CMK (cell line): ENCODE results near the gene CTSA.
A peak's percentile ranks its signal among the peaks of the same experiment; 100 is the strongest.

Experiments
- DNase-seq: peaks from one replicate; pipeline ENCODE4 v3.0.0-alpha.2; 2010; ENCODE audit warnings: low read depth

The CTSA gene

DNA sequence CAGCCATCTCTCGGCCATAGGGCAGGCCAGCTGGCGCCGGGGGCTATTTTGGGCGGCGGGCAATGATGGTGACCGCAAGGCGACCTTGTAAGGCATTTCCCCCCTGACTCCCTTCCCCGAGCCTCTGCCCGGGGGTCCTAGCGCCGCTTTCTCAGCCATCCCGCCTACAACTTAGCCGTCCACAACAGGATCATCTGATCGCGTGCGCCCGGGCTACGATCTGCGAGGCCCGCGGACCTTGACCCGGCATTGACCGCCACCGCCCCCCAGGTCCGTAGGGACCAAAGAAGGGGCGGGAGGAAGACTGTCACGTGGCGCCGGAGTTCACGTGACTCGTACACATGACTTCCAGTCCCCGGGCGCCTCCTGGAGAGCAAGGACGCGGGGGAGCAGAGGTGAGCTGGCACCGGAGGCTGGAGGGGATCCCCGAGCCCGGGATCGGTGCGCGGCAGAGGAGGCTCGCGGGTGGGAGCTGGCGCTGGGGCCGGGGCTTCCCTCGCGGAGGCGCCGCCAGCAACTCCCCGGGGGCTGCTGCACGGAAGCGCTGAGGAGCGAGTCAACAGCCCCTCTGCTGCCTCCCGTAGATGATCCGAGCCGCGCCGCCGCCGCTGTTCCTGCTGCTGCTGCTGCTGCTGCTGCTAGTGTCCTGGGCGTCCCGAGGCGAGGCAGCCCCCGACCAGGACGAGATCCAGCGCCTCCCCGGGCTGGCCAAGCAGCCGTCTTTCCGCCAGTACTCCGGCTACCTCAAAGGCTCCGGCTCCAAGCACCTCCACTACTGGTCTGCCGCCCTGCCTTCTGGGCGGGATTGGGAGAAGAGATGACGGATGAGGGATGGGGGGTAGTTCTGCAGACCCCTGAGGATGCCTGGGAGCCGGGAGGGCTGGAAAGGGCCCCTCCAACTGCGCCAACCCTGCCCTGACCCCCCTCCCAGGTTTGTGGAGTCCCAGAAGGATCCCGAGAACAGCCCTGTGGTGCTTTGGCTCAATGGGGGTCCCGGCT is at the start of gene CTSA, which contains the start of gene NEURL2:
TSS of gene CTSA (plus strand) at position 351 of the 999 bp plus-strand sequence. CDS start at position 585, 234 bp downstream.
TSS of gene NEURL2 (minus strand) at position 224 of the 999 bp plus-strand sequence. CDS start at position 7, 217 bp downstream.
- DNase-seq = peak; percentile 91

GRCh38 chr20:45841407-45842129 is 49.6 kb upstream of the CTSA start:
- no peak for DNase-seq

- no peak for DNase-seq
Observed at GRCh38 chr20:45842169-45842812, 48.8 kb upstream of the CTSA start.

- no peak for DNase-seq
Observed at GRCh38 chr20:45843506-45843905, 47.6 kb upstream of the CTSA start.

- DNase-seq = no peak
Observed at GRCh38 chr20:45845452-45845851, 45.7 kb upstream of the CTSA start.

DNA sequence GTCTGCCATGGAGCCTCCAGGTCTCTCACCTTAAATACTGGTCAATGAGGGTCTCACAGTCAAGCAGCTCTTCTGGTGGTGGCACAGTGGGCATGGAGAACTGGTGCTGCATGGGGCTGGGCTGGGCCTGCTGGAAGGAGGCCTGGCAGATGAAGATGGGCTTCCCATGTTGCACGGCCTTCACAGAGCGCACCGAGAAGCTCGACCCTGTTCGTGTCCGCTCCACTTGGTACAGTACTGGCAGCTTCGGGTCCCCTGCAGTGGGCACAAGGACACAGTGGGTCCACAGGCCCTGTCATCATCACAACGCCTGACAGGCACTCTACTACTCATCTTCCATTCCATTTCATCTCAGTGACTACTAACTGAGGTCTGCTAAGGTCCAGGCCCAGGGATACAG is 42.7 kb upstream of the CTSA start:
- DNase-seq = no peak

- no peak for DNase-seq
Observed at GRCh38 chr20:45848969-45849582, 42.1 kb upstream of the CTSA start.

DNA sequence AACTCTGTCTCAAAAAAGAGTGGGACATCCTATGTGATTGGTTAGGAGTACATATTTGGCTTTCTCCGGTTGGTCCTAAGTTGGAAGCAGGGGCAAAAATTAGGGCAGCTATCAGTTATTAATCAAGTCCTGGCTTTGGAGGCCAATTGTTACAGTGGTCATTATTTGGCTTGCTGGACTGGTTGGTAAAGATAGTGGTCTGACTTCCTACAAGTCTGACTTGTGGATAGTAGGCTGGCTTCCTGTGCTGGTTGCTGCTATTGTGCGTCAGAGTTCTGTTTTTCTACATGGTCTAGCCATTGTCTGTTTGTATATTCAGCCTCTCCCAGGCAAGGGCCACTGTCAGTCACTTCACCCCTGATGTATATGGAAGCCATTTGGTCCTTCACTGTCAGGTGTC is 40.9 kb upstream of the CTSA start:
- DNase-seq = no peak

GRCh38 chr20:45850926-45851325 is 40.2 kb upstream of the CTSA start:
- no peak for DNase-seq

DNA sequence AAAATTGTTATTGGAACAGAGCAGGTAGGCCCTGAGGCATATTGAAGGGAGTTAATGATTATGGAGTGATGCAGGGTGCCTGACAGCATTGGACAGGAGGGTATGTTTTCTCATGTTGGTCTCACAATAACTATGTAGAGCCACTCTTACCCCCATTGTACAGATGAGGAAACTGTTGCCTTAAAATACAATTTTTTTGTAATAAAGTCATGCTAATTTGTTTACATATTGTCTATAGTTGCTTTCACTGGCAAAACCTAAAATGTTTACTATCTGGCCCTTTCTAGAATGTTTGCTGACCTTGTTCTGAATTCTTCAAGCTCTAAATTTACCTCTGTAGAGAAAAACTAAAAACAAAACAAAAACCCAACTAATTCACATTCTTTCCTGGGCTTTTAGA is 39.6 kb upstream of the CTSA start:
- no peak for DNase-seq

DNA sequence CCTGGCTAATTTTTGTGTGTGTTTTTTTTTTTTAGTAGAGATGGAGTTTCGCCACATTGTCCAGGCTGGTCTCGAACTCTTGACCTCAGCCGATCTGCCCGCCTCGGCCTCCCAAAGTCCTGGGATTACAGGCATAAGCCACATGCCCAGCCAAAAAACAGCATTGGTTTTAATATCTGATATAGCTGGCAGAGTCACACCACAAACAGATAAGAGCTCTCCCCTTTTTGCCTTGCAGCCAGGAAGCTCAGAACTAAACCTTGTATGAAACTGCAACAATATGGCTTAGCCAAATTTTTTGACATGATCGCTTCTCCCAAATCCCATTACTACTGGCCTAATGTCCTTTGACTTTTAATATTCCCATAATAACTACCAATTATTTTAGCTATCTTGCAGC is 38.8 kb upstream of the CTSA start:
- no peak for DNase-seq

GRCh38 chr20:45853484-45853883 is 37.7 kb upstream of the CTSA start:
- DNase-seq = no peak

DNA sequence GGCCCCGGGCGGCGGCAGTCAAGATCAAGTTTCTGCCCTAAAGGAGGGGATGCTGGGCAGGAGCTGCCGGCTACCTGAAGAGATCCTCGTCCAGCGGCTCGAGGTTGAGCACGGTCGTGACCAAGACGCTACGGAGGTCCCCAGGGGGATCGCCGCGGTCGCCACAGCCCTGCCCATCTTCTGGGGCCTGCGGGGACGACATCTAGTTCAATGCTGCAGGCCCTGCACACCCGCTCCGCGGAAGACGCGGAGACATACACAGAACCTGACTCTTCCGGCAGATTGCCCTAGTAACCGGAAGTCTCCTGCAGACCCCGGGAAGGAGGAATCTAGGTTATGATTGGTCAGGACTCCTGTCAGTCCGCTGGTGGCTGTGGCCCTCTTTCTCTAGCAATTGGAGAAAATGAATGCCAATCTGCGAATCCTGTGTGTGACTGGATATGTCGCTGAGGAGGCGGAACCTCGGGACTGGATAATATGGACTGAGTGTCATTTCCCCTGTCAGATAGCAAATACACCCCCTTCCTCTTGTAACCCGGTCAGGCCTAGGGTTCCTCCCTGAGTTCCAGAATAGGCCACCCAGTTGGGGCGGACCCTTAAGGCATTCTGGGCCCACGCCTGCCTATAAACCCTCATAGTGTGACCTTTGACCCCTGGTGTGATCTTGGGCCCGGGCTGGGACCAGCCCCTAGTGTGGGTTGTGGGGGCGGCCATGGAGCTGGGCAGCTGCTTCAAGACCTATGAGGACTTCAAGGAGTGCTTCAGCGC is 33.8 kb upstream of the CTSA start, which contains the start of the genes ACOT8 and ZSWIM3:
TSS of gene ACOT8 (minus strand) at position 279 of the 768 bp plus-strand sequence. CDS start at position 202, 77 bp downstream.
TSS of gene ZSWIM3 (plus strand) at position 501 of the 768 bp plus-strand sequence. CDS start at position 713, 212 bp downstream.
- DNase-seq = peak; percentile 97

DNA sequence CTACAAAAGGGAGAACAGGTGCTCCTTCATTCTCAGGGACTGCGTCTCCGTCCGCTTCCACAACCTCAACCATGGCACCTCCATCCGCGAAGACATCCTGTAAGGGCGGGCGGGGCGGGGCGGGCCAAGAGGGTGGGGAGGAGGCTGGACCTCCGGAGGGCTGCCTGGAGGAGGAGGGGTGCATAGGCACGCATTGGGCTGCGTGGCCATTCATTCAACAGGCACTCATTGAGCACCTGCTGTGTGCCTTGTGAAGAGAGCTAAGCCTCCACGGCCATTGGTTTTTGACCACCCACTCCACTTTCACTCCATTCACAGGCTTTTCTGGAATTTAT is 33.3 kb upstream of the CTSA start:
- DNase-seq = no peak

DNA sequence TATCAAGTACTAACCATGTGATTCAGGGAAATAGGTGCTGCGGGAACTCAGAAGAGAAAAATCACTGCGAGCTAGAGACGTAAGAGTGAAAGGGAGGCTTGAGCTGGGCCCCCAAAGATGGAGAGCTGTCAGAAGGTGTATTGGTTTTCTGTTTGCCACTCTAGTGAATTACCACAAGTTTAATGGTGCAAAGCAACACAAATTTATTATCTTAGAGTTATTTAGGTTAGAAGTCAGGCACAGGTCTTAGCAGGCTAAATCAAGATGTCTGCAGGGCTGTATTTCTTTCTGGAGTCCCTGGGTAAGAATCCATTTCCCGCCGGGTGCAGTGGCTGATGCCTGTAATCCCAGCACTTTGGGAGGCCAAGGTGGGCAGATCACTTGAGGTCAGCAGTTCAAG is 31.2 kb upstream of the CTSA start:
- no peak for DNase-seq

- DNase-seq = no peak
Observed at GRCh38 chr20:45860560-45861220, 30.4 kb upstream of the CTSA start.

GRCh38 chr20:45861221-45862075 is 29.7 kb upstream of the CTSA start:
- no peak for DNase-seq

DNA sequence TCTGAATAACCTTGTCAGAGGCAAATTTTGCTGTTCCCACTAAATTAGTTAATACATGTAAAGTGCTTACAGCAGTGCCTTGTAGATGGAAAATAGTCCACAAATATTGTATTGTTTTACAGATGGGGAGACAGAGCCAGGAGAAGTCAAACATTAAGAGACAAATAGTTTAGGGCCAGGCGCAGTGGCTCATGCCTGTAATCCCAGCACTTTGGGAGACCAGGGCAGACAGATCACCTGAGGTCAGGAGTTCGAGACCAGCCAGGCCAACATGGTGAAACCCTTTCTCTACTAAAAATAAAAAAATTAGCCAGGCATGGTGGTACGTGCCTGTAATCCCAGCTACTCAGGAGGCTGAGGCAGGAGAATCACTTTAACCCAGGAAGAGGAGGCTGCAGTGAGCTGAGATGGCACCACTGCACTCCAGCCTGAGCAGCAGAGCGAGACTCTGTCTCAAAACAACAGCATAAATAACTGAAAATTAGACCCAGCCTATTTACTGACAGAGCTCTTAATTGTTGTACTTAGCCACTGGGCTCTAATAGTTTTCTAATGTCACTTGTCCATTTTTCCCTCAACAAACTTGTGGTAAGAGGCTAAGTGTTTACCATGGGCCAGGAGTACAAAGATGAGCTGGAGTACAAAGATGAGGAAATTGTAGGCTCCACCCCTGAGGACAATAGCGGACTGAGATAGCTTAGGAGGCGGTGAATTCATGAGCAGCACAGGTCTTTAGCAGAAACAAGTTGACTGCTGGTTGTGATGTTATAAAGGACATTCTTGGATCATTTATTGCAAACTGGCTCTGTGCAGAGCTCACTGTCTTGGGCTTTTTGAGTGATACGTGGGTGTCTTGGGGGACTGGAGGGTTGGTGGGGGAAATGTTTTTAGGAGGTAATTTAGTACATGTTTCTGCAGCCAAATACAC is 27.3 kb upstream of the CTSA start:
- DNase-seq = no peak
